Mesodermal cell (in vitro differentiated cells): ENCODE measurements around the gene GXYLT2.

Experiments
- H3K27ac ChIP-seq: 2 replicates; pipeline ENCODE4 v1.7.0; 2013; ENCODE audit warnings: mild to moderate bottlenecking, low read depth, low read length, moderate library complexity; ENCODE audit not compliant: severe bottlenecking
- H3K36me3 ChIP-seq: 2 replicates; pipeline ENCODE4 v1.7.1; 2013; ENCODE audit warnings: mild to moderate bottlenecking, low read length, moderate library complexity; ENCODE audit not compliant: control insufficient read depth, insufficient read depth
- H3K4me1 ChIP-seq: one replicate; pipeline ENCODE4 v1.7.1; 2013; ENCODE audit warnings: mild to moderate bottlenecking, low read length; ENCODE audit not compliant: insufficient read depth, control insufficient read depth, poor library complexity, severe bottlenecking
- H3K4me3 ChIP-seq: 2 replicates; pipeline ENCODE4 v1.7.0; 2013; ENCODE audit warnings: low read length, control low read depth, mild to moderate bottlenecking; ENCODE audit not compliant: insufficient read depth, poor library complexity, severe bottlenecking; ENCODE audit errors: extremely low read depth
- H3K9me3 ChIP-seq: 2 replicates; pipeline ENCODE4 v1.7.1; 2013; ENCODE audit warnings: mild to moderate bottlenecking, low read length, moderate library complexity; ENCODE audit not compliant: control insufficient read depth
- WGBS, 2 experiments: methylation state at CpG; one replicate each; pipeline ENCODE4 v1.1.5; 2013; ENCODE audit warnings: missing lambda C conversion rate in 2 of 2; ENCODE audit not compliant: insufficient coverage in 2 of 2; 5-methylcytosine and 5-hydroxymethylcytosine counted together

GXYLT2 gene

GRCh38 chr3:72938471-72939265 is 50.8 kb downstream of the GXYLT2 start:
- Histone ChIP-seq H3K27ac (peak overlapping the region; percentile 79), H3K4me1 (no peaks in the 10 kb centered on the region), H3K9me3 (no peaks in the 10 kb centered on the region), H3K36me3 (no peaks in the 10 kb centered on the region), H3K4me3 (no peak overlapping the region)
- 51% methylated on average over 4 of the region's 5 CpGs for WGBS, 2 experiments

- no peak overlapping the region for H3K27ac ChIP-seq
- H3K9me3 ChIP-seq = no peaks in the 10 kb centered on the region
- 79% methylated on average over 1 of the region's 1 CpG; no CpG with 5 or more reads in 1 of the 2 experiments for WGBS, 2 experiments
Observed at GRCh38 chr3:72941245-72941644, 53.4 kb downstream of the GXYLT2 start.

GRCh38 chr3:72942427-72942826 is 54.6 kb downstream of the GXYLT2 start:
- 96 to 100% methylated on average over 3 to 5 of the region's 5 CpGs for WGBS, 2 experiments
- Histone ChIP-seq H3K9me3 (no peaks in the 10 kb centered on the region), H3K4me3 (no peak overlapping the region), H3K4me1 (peaks cover 11% of the 10 kb centered on the region), H3K27ac (no peak overlapping the region), H3K36me3 (no peaks in the 10 kb centered on the region)

More at GRCh38 chr3:72941245-72941644, 53.4 kb downstream of the GXYLT2 start:
- Histone ChIP-seq H3K4me3 (no peak overlapping the region), H3K36me3 (no peaks in the 10 kb centered on the region), H3K4me1 (peaks cover 10% of the 10 kb centered on the region)

GRCh38 chr3:72944696-72945095 is 56.9 kb downstream of the GXYLT2 start:
- peak overlapping the region; percentile 29 for H3K27ac ChIP-seq
- H3K9me3 ChIP-seq = no peaks in the 10 kb centered on the region
- WGBS, 2 experiments = 87 to 98% methylated on average over 3 to 4 of the region's 7 CpGs
- H3K36me3 ChIP-seq = no peaks in the 10 kb centered on the region
- no peak overlapping the region for H3K4me3 ChIP-seq
- H3K4me1 ChIP-seq = peaks cover 11% of the 10 kb centered on the region

GRCh38 chr3:72947715-72948490 is 60.1 kb downstream of the GXYLT2 start:
- 93 to 100% methylated on average over 1 to 5 of the region's 8 CpGs for WGBS, 2 experiments
- Histone ChIP-seq H3K27ac (no peak overlapping the region), H3K4me1 (peaks cover 11% of the 10 kb centered on the region), H3K9me3 (no peaks in the 10 kb centered on the region), H3K36me3 (no peaks in the 10 kb centered on the region), H3K4me3 (no peak overlapping the region)

GRCh38 chr3:72949016-72949415 is 61.2 kb downstream of the GXYLT2 start:
- Histone ChIP-seq H3K4me1 (peaks cover 11% of the 10 kb centered on the region), H3K9me3 (no peaks in the 10 kb centered on the region), H3K4me3 (no peak overlapping the region), H3K36me3 (no peaks in the 10 kb centered on the region), H3K27ac (no peak overlapping the region)
- WGBS, 2 experiments = 98 to 100% methylated on average over 2 to 4 of the region's 4 CpGs

- no peaks in the 10 kb centered on the region for H3K9me3 ChIP-seq
- 96 to 97% methylated on average over 4 to 7 of the region's 8 CpGs for whole genome bisulfite sequencing, 2 experiments
Observed at GRCh38 chr3:72950372-72950771, 62.5 kb downstream of the GXYLT2 start.

GRCh38 chr3:72950801-72951200 is 63.0 kb downstream of the GXYLT2 start:
- Histone ChIP-seq H3K36me3 (no peaks in the 10 kb centered on the region), H3K4me1 (peaks cover 5% of the 10 kb centered on the region), H3K9me3 (no peaks in the 10 kb centered on the region), H3K27ac (no peak overlapping the region), H3K4me3 (no peak overlapping the region)
- 78 to 80% methylated on average over 1 of the region's 4 CpGs for WGBS, 2 experiments

More at GRCh38 chr3:72950372-72950771, 62.5 kb downstream of the GXYLT2 start:
- Histone ChIP-seq H3K36me3 (no peaks in the 10 kb centered on the region), H3K4me1 (peaks cover 9% of the 10 kb centered on the region), H3K4me3 (no peak overlapping the region), H3K27ac (no peak overlapping the region)

- 85 to 96% methylated on average over 3 to 4 of the region's 6 CpGs for WGBS, 2 experiments
- Histone ChIP-seq H3K27ac (no peak overlapping the region), H3K4me3 (no peak overlapping the region), H3K9me3 (no peaks in the 10 kb centered on the region), H3K4me1 (peaks cover 1% of the 10 kb centered on the region), H3K36me3 (no peaks in the 10 kb centered on the region)
Observed at GRCh38 chr3:72951259-72951722, 63.4 kb downstream of the GXYLT2 start.

GRCh38 chr3:72953325-72953956 is 65.6 kb downstream of the GXYLT2 start:
- Histone ChIP-seq H3K27ac (peak overlapping the region; percentile 10), H3K36me3 (peaks cover 4% of the 10 kb centered on the region), H3K9me3 (no peaks in the 10 kb centered on the region), H3K4me1 (no peaks in the 10 kb centered on the region), H3K4me3 (no peak overlapping the region)
- 85 to 88% methylated on average over 3 to 4 of the region's 7 CpGs for WGBS, 2 experiments
